ENCODE results near the gene ENAH. TPM values are rescaled to one million over a fixed set of nuclear protein-coding genes. Genes with fewer than 3 reads are reported as not detected.
"Not testable (repeated sequence)": the region's sequence is repeated elsewhere in the genome, so short reads cannot be mapped to it uniquely, and the experiment has no call there.

ENAH gene
- polyA plus RNA-seq, 1 experiment = 40.9 TPM

GRCh38 chr1:225517697-225518096 lies 135.2 kb downstream of the ENAH start:
- CTCF ChIA-PET = interaction anchor here (0.8 to 2.0 kb wide), 3 partner anchors 26 to 260 kb away, joined by 3 to 5 read pairs (median 4); partner anchors contain the start of gene SRP9
- peaks cover 2% of the 10 kb centered on the region for H3K36me3 ChIP-seq (ENCODE audit: control insufficient read depth, insufficient read depth, low read length)
- TF ChIP-seq, protein P1, sequence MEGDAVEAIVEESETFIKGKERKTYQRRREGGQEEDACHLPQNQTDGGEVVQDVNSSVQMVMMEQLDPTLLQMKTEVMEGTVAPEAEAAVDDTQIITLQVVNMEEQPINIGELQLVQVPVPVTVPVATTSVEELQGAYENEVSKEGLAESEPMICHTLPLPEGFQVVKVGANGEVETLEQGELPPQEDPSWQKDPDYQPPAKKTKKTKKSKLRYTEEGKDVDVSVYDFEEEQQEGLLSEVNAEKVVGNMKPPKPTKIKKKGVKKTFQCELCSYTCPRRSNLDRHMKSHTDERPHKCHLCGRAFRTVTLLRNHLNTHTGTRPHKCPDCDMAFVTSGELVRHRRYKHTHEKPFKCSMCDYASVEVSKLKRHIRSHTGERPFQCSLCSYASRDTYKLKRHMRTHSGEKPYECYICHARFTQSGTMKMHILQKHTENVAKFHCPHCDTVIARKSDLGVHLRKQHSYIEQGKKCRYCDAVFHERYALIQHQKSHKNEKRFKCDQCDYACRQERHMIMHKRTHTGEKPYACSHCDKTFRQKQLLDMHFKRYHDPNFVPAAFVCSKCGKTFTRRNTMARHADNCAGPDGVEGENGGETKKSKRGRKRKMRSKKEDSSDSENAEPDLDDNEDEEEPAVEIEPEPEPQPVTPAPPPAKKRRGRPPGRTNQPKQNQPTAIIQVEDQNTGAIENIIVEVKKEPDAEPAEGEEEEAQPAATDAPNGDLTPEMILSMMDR (IDR thresholded peaks at IDR 0.05; ENCODE audit: insufficient read depth, low read depth, low read length) = no peak
- no peaks in the 10 kb centered on the region for H3K27me3 ChIP-seq (ENCODE audit: control insufficient read depth, insufficient read depth, low read length)
- DNase-seq (ENCODE audit: low read depth) = no peak
- no peak overlapping the region for H3K4me3 ChIP-seq (ENCODE audit: low read depth, low read length)
- POLR2A ChIA-PET = interaction anchor here (0.6 kb wide), 1 partner anchor 260 kb away, joined by 3 read pairs; the partner anchor contains the start of gene SRP9

- H3K36me3 ChIP-seq (ENCODE audit: control insufficient read depth, insufficient read depth, low read length) = peaks cover 2% of the 10 kb centered on the region
- H3K27me3 ChIP-seq (ENCODE audit: control insufficient read depth, insufficient read depth, low read length) = no peaks in the 10 kb centered on the region
- ChIA-PET POLR2A (no interaction called here), CTCF (interaction anchor here (0.8 to 2.0 kb wide), 2 partner anchors 25 to 255 kb away, joined by 3 to 5 read pairs; no protein-coding TSS in a partner anchor)
- TF ChIP-seq, protein P1 (IDR thresholded peaks at IDR 0.05; ENCODE audit: insufficient read depth, low read depth, low read length) = no peak
- DNase-seq (ENCODE audit: low read depth) = no peak
- H3K4me3 ChIP-seq (ENCODE audit: low read depth, low read length) = no peak overlapping the region
Measured at GRCh38 chr1:225517221-225517620, 135.7 kb downstream of the ENAH start.

GRCh38 chr1:225514671-225515081 lies 138.2 kb downstream of the ENAH start:
- CTCF ChIA-PET = no interaction called here
- POLR2A ChIA-PET = no interaction called here
- no peaks in the 10 kb centered on the region for H3K27me3 ChIP-seq (ENCODE audit: control insufficient read depth, insufficient read depth, low read length)

DNA sequence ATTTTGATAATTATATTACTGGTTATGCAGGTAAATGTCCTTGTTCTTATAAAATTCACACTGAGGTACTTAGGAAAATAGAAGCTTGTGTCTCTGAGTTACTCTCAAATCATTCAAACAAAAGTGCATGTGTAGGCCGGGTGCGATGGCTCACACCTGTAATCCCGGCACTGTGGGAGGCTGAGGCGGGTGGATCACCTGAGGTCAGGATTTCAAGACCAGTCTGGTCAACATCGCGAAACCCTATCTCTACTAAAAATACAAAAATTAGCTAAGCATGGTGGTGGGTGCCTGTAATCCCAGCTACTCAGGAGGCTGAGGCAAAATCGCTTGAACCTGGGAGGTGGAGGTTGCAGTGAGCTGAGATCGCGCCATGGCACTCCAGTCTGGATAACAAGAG lies 139.3 kb downstream of the ENAH start:
- H3K27me3 ChIP-seq (ENCODE audit: control insufficient read depth, insufficient read depth, low read length); POLR2A ChIA-PET; H3K36me3 ChIP-seq (ENCODE audit: control insufficient read depth, insufficient read depth, low read length); H3K4me3 ChIP-seq (ENCODE audit: low read depth, low read length); CTCF ChIA-PET; DNase-seq (ENCODE audit: low read depth): not testable (repeated sequence)

More at GRCh38 chr1:225514671-225515081, 138.2 kb downstream of the ENAH start:
- Histone ChIP-seq H3K4me3 (ENCODE audit: low read depth, low read length) (no peak overlapping the region), H3K36me3 (ENCODE audit: control insufficient read depth, insufficient read depth, low read length) (peaks cover 2% of the 10 kb centered on the region)
- TF ChIP-seq, protein P1 (IDR thresholded peaks at IDR 0.05; ENCODE audit: insufficient read depth, low read depth, low read length) = no peak
- DNase-seq (ENCODE audit: low read depth) = no peak

DNA sequence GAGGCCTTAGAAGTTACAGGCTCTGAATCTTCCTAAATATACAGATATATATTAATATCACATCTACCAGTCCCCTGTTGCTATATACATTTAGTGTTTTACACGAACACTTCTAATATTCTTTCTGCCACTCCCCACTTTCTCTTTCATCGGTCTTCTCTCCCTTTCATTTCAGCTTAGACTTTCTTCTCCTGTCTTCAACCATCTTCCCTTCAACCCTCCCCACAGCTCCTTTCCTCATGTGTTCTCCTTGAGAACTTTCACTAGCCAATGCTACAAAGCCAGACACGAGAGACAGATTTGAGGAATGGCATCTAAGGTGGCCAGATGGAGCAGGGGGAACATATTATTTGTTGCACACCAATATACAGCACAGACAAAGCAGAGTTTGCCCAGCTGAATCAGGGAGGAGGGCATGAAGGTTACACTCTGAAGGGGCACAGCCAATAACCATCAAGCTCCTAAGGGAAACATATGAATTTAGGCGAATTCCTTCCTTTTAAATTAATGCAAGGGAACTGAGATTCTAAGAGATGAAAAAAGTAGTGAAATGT lies 141.0 kb downstream of the ENAH start:
- DNase-seq (ENCODE audit: low read depth) = no peak
- ChIA-PET POLR2A (no interaction called here), CTCF (no interaction called here)
- TF ChIP-seq, protein P1 (IDR thresholded peaks at IDR 0.05; ENCODE audit: insufficient read depth, low read depth, low read length) = no peak
- Histone ChIP-seq H3K36me3 (ENCODE audit: control insufficient read depth, insufficient read depth, low read length) (no peaks in the 10 kb centered on the region; the same call in 1 of the 2 replicates), H3K4me3 (ENCODE audit: low read depth, low read length) (no peak overlapping the region), H3K27me3 (ENCODE audit: control insufficient read depth, insufficient read depth, low read length) (no peaks in the 10 kb centered on the region)

DNA sequence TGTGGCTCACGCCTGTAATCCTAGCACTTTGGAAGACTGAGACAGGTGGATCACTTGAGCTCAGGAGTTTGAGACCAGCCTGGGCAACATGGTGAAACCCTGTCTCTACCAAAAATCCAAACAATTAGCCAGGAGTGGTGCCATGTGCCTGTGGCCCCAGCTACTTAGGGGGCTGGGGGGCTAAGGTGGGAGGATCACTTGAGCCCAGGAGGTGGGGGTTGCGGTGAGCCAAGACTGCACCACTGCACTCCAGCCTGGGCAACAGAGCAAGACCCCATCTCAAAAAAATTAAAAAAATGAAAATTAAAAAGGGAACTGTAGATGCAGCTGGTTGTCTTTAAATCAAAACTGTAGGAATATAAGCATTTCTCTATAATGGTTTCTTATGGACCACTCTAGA lies 142.2 kb downstream of the ENAH start:
- H3K36me3 ChIP-seq (ENCODE audit: control insufficient read depth, insufficient read depth, low read length); H3K27me3 ChIP-seq (ENCODE audit: control insufficient read depth, insufficient read depth, low read length); H3K4me3 ChIP-seq (ENCODE audit: low read depth, low read length); DNase-seq (ENCODE audit: low read depth); POLR2A ChIA-PET: not testable (repeated sequence)
- CTCF ChIA-PET = interaction anchor here (0.7 kb wide), 1 partner anchor 35 kb away, joined by 3 read pairs; no protein-coding TSS in a partner anchor

Measured in BJ (cell line).